H1 (cell line): ENCODE measurements around the gene BCAS1. TPM values are rescaled to one million over a fixed set of nuclear protein-coding genes. Genes with fewer than 3 reads are reported as not detected.

Experiments
- CTCF ChIA-PET: fragments of 300-600 bp; sonication (Branson Sonifier 250); formaldehyde crosslinking; loops from one replicate; lab custom pipeline; 2021; ENCODE audit not compliant: partially characterized antibody; lab: Charles Lee
- POLR2A ChIA-PET: fragments of 300-600 bp; sonication (Branson Sonifier 250); formaldehyde crosslinking; loops from one replicate; lab custom pipeline; 2021; ENCODE audit warnings: inconsistent platforms; ENCODE audit not compliant: partially characterized antibody; lab: Charles Lee
- DNase-seq, 2 experiments: peaks; one replicate each; pipeline versions ENCODE4 v3.0.0 to v3.0.0-alpha.2; 2010 to 2022; ENCODE audit warnings: low spot score in 2 of 2, low read depth in 1 of 2, mixed read lengths in 1 of 2
- FAIRE-seq: peaks from 2 replicates; lab custom pipeline; 2011; peaks lifted over from hg19 to GRCh38; lab: Jason Lieb, UNC
- H2AFZ ChIP-seq: 2 replicates; pipeline ENCODE4 v1.8.1; 2012; ENCODE audit warnings: low read length, inconsistent platforms
- H2AK5ac ChIP-seq: 2 replicates; pipeline ENCODE4 v1.6.1; 2013; ENCODE audit warnings: low read depth, low read length
- H2BK120ac ChIP-seq: replicated peaks from 2 replicates; pipeline ENCODE3; 2013; ENCODE audit warnings: low read depth, low read length, inconsistent platforms
- H2BK12ac ChIP-seq: 2 replicates; pipeline ENCODE4 v1.6.1; 2013; ENCODE audit warnings: low read depth, low read length
- H2BK15ac ChIP-seq: 2 replicates; pipeline ENCODE4 v1.6.1; 2013; ENCODE audit warnings: low read length
- H2BK20ac ChIP-seq: 2 replicates; pipeline ENCODE4 v1.6.1; 2013; ENCODE audit warnings: low read length
- H2BK5ac ChIP-seq: 2 replicates; pipeline ENCODE4 v1.6.1; 2013; ENCODE audit warnings: low read depth, low read length
- H3K14ac ChIP-seq: 2 replicates; pipeline ENCODE4 v1.6.1; 2013; ENCODE audit warnings: inconsistent platforms; ENCODE audit not compliant: insufficient read length
- H3K18ac ChIP-seq: 2 replicates; pipeline ENCODE4 v1.6.1; 2013; ENCODE audit warnings: low read length; ENCODE audit errors: extremely low read depth
- H3K23ac ChIP-seq: 2 replicates; pipeline ENCODE4 v1.6.1; 2013; ENCODE audit warnings: inconsistent platforms; ENCODE audit not compliant: insufficient read length
- H3K23me2 ChIP-seq: 2 replicates; pipeline ENCODE4 v1.6.1; 2013; ENCODE audit warnings: low read depth, low read length
- H3K27ac ChIP-seq: 2 replicates; pipeline ENCODE4 v1.6.1; 2011; ENCODE audit warnings: low read depth, low read length, inconsistent platforms
- H3K27me3 ChIP-seq, 4 experiments: replicated peaks in 1 of 4; 1 replicate in 1 of 4; 2 replicates in 3 of 4; pipeline versions ENCODE4 v1.6.1 to v1.8.1; 2011 to 2013; ENCODE audit warnings: low read length in 3 of 4, mild to moderate bottlenecking in 3 of 4, inconsistent platforms in 2 of 4, mixed read lengths in 2 of 4, moderate library complexity in 1 of 4; ENCODE audit not compliant: control insufficient read depth in 3 of 4, insufficient read depth in 3 of 4; ENCODE audit errors: extremely low read depth in 1 of 4
- H3K36me3 ChIP-seq, 4 experiments: 2 replicates each; pipeline versions ENCODE4 v1.6.1 to v1.8.1; 2011 to 2013; ENCODE audit warnings: mild to moderate bottlenecking in 4 of 4, low read length in 3 of 4, moderate library complexity in 2 of 4, control low read depth in 1 of 4, inconsistent platforms in 1 of 4; ENCODE audit not compliant: insufficient read depth in 4 of 4, control insufficient read depth in 2 of 4
- H3K4ac ChIP-seq: replicated peaks from 2 replicates; pipeline ENCODE3; 2013; ENCODE audit warnings: low read length, low read depth, mixed read lengths, inconsistent platforms; ENCODE audit not compliant: insufficient read length
- H3K4me1 ChIP-seq, 4 experiments: replicated peaks in 1 of 4; 1 replicate in 1 of 4; 2 replicates in 3 of 4; pipeline versions ENCODE4 v1.6.1 to v1.8.1; 2011 to 2013; ENCODE audit warnings: low read length in 3 of 4, inconsistent platforms in 2 of 4, mixed read lengths in 1 of 4; ENCODE audit not compliant: insufficient read depth in 4 of 4, control insufficient read depth in 3 of 4
- H3K4me2 ChIP-seq, 2 experiments: 2 replicates each; pipeline versions ENCODE4 v1.6.1 to v1.8.1; 2011 to 2013; ENCODE audit warnings: low read depth in 2 of 2, low read length in 2 of 2, control low read depth in 1 of 2, inconsistent platforms in 1 of 2, mild to moderate bottlenecking in 1 of 2; ENCODE audit not compliant: insufficient read depth in 1 of 2
- H3K4me3 ChIP-seq, 4 experiments: fragments of 200-600, 300-600 bp in 1 of 4; sonication (generic), shearing (Covaris generic), sonication (Bioruptor Twin) in 1 of 4; 2 replicates each; pipeline versions ENCODE4 v1.5.1 to v1.8.1; 2011 to 2016; ENCODE audit warnings: low read length in 4 of 4, low read depth in 3 of 4, control low read depth in 2 of 4, inconsistent platforms in 2 of 4, mild to moderate bottlenecking in 2 of 4, mixed read lengths in 1 of 4, moderate library complexity in 1 of 4; ENCODE audit not compliant: insufficient read depth in 2 of 4; ENCODE audit errors: extremely low read depth in 1 of 4
- H3K56ac ChIP-seq: replicated peaks from 2 replicates; pipeline ENCODE3; 2013; ENCODE audit warnings: low read depth, mild to moderate bottlenecking, mixed read lengths, low read length, inconsistent platforms; ENCODE audit not compliant: insufficient read length
- H3K79me1 ChIP-seq: 2 replicates; pipeline ENCODE4 v1.6.1; 2013; ENCODE audit warnings: low read depth, low read length, control low read depth
- H3K79me2 ChIP-seq, 2 experiments: 2 replicates each; pipeline versions ENCODE4 v1.6.1 to v1.8.1; 2012 to 2013; ENCODE audit warnings: low read length in 2 of 2, mild to moderate bottlenecking in 2 of 2, inconsistent platforms in 1 of 2; ENCODE audit not compliant: insufficient read depth in 2 of 2, control insufficient read depth in 1 of 2
- H3K9ac ChIP-seq, 4 experiments: replicated peaks in 1 of 4; 1 replicate in 1 of 4; 2 replicates in 3 of 4; pipeline versions ENCODE4 v1.6.1 to v1.8.1; 2011 to 2013; ENCODE audit warnings: low read depth in 3 of 4, low read length in 3 of 4, control low read depth in 2 of 4, mild to moderate bottlenecking in 2 of 4, moderate library complexity in 2 of 4, inconsistent platforms in 1 of 4; ENCODE audit errors: extremely low read depth in 1 of 4
- H3K9me3 ChIP-seq, 2 experiments: 2 replicates each; pipeline versions ENCODE4 v1.6.1 to v1.8.1; 2012 to 2013; ENCODE audit warnings: mild to moderate bottlenecking in 2 of 2, moderate library complexity in 2 of 2, control low read depth in 1 of 2, inconsistent platforms in 1 of 2, low read depth in 1 of 2, low read length in 1 of 2, mixed read lengths in 1 of 2; ENCODE audit not compliant: insufficient read depth in 2 of 2
- H4K20me1 ChIP-seq, 2 experiments: replicated peaks in 1 of 2; 2 replicates each; pipeline versions ENCODE3 to v1.8.1; 2011 to 2013; ENCODE audit warnings: inconsistent platforms in 2 of 2, low read length in 2 of 2, mild to moderate bottlenecking in 1 of 2; ENCODE audit not compliant: insufficient read depth in 2 of 2, control insufficient read depth in 1 of 2
- H4K5ac ChIP-seq: 2 replicates; pipeline ENCODE4 v1.6.1; 2013; ENCODE audit warnings: low read length, low read depth, mixed read lengths, inconsistent platforms; ENCODE audit not compliant: insufficient read length
- H4K8ac ChIP-seq: 2 replicates; pipeline ENCODE4 v1.8.0; 2013; ENCODE audit warnings: mild to moderate bottlenecking, moderate library complexity, low read length, inconsistent platforms; ENCODE audit not compliant: insufficient read depth; ENCODE audit errors: extremely low read depth
- H4K91ac ChIP-seq: replicated peaks from 2 replicates; pipeline ENCODE3; 2013; ENCODE audit warnings: low read length, mixed read lengths, inconsistent platforms; ENCODE audit not compliant: insufficient read length
- ASH2L ChIP-seq: fragments of 200-600, 300-600 bp; sonication (generic); IDR thresholded peaks from one replicate; pipeline ENCODE4 v1.7.1; 2017; ENCODE audit warnings: low read length
- ATF2 ChIP-seq: IDR thresholded peaks from 2 replicates; pipeline ENCODE4 v1.6.1; 2012; ENCODE audit warnings: low read length, inconsistent platforms
- ATF3 ChIP-seq: IDR thresholded peaks from 2 replicates; pipeline ENCODE4 v1.6.1; 2011; ENCODE audit warnings: low read depth, mild to moderate bottlenecking, low read length; ENCODE audit not compliant: insufficient read depth
- E2F6 ChIP-seq: IDR thresholded peaks from 2 replicates; pipeline ENCODE4 v1.6.1; 2012; ENCODE audit warnings: inconsistent platforms
- FOSL1 ChIP-seq: IDR thresholded peaks from 2 replicates; pipeline ENCODE4 v1.6.1; 2011; ENCODE audit warnings: mild to moderate bottlenecking, low read depth, low read length, moderate library complexity; ENCODE audit not compliant: insufficient read depth
- MAX ChIP-seq: IDR thresholded peaks from 2 replicates; pipeline ENCODE4 v1.6.1; 2012; ENCODE audit warnings: inconsistent platforms
- RFX5 ChIP-seq: IDR thresholded peaks from 2 replicates; pipeline ENCODE4 v1.6.1; 2011; ENCODE audit warnings: low read depth, low read length, improper control_type of control experiment, borderline replicate concordance
- SIN3A ChIP-seq, 2 experiments: IDR thresholded peaks in 1 of 2; conservative IDR thresholded peaks in 1 of 2; 2 replicates each; pipeline ENCODE4 v1.6.1; 2011 to 2012; ENCODE audit warnings: low read length in 2 of 2, improper control_type of control experiment in 1 of 2, low read depth in 1 of 2, mild to moderate bottlenecking in 1 of 2
- TEAD4 ChIP-seq: IDR thresholded peaks from 2 replicates; pipeline ENCODE4 v1.6.1; 2012; ENCODE audit warnings: low read depth, low read length, inconsistent platforms, mixed read lengths
- WGBS, 2 experiments: shearing (Covaris generic) in 1 of 2; methylation state at CpG; one replicate each; pipeline versions ENCODE4 v1.1.6 to v1.1.7; 2013 to 2015; ENCODE audit warnings: low lambda C conversion rate in 2 of 2, mixed read lengths in 2 of 2, inconsistent platforms in 1 of 2, low coverage in 1 of 2, missing lambda C conversion rate in 1 of 2; ENCODE audit not compliant: insufficient replicate concordance in 2 of 2, insufficient coverage in 1 of 2, insufficient read length in 1 of 2; ENCODE audit errors: extremely low coverage in 1 of 2, missing lambda C conversion rate in 1 of 2; 5-methylcytosine and 5-hydroxymethylcytosine counted together
- polyA plus RNA-seq, 7 experiments: library from polyadenylated mRNA; depleted of rRNA in 3 of 7; stranded (reverse) in 5 of 7; unstranded in 2 of 7; fragments of >200 nt in 5 of 7; fragments of 200-250 nt in 2 of 7; gene quantifications; 1 replicate in 5 of 7; 2 replicates in 1 of 7; 4 replicates in 1 of 7; pipeline versions ENCODE4 v1.2.1 to v1.2.3, GENCODE V29; 2011 to 2013; ENCODE audit warnings: missing spikeins in 2 of 7, mixed read lengths in 2 of 7
- total RNA-seq: library from RNA; stranded (reverse); fragmentation: NEBNext Ultra II Directional; extraction: Animal tissue kit (Norgen Biotek cat#: 25700); gene quantifications from 2 replicates; pipeline ENCODE4 v1.2.1, GENCODE V29; 2021

BCAS1 gene
- total and polyA plus RNA-seq, 2 of the 8 experiments (the other 6 are each of a cell fraction or from before 2014, with no cell fraction given) = 0.06 to 0.19 TPM

GRCh38 chr20:54100563-54100962 lies 30.2 kb upstream of the BCAS1 start:
- H2BK20ac ChIP-seq = no peak overlapping the region
- no peak for TF ChIP-seq MAX
- TF ChIP-seq FOSL1 = no peak
- no peak for TF ChIP-seq TEAD4
- no peak for TF ChIP-seq ASH2L
- TF ChIP-seq SIN3A (conservative IDR thresholded peaks at IDR 0.05 in 1 of 2, IDR thresholded peaks at IDR 0.05 in 1 of 2; ENCODE audit: low read depth in 1 of 2, low read length in 2 of 2) = no peak
- TF ChIP-seq ATF2 = no peak
- no peak for TF ChIP-seq E2F6
- no peak for TF ChIP-seq ATF3
- no peak for TF ChIP-seq RFX5

More at GRCh38 chr20:54100563-54100962, 30.2 kb upstream of the BCAS1 start:
- H3K9me3 ChIP-seq = no peaks in the 10 kb centered on the region
- no peak overlapping the region for H3K4me3 ChIP-seq
- CTCF ChIA-PET = interaction anchor here (1.3 to 19.2 kb wide), 5 partner anchors 7 to 547 kb away, joined by 3 to 591 read pairs (median 9); partner anchors contain the start of gene PFDN4
- no peak overlapping the region for H3K18ac ChIP-seq
- FAIRE-seq (no peak), DNase-seq (no peak)
- no peak overlapping the region for H2BK12ac ChIP-seq
- no peak overlapping the region for H4K5ac ChIP-seq
- POLR2A ChIA-PET = no interaction called here
- H3K23ac ChIP-seq = no peak overlapping the region
- no peaks in the 10 kb centered on the region for H3K79me2 ChIP-seq
- no peak overlapping the region for H3K9ac ChIP-seq
- H2BK120ac ChIP-seq = no peak overlapping the region
- no peak overlapping the region for H2BK15ac ChIP-seq
- H3K27me3 ChIP-seq = peaks cover 0 to 1% (median 0%) of the 10 kb centered on the region in 4 experiments; a peak in 1 of 7 replicates
- H2AK5ac ChIP-seq = no peak overlapping the region
- H4K91ac ChIP-seq = no peak overlapping the region
- no peaks in the 10 kb centered on the region for H3K36me3 ChIP-seq
- no peaks in the 10 kb centered on the region for H3K79me1 ChIP-seq
- peaks cover 0 to 2% (median 0%) of the 10 kb centered on the region in 4 experiments; a peak in 1 of 7 replicates for H3K4me1 ChIP-seq
- no peak overlapping the region for H2BK5ac ChIP-seq
- no peak overlapping the region for H4K8ac ChIP-seq
- WGBS, 2 experiments = 89% methylated on average over 2 of the region's 2 CpGs; no CpG with 5 or more reads in 1 of the 2 experiments
- no peak overlapping the region for H2AFZ ChIP-seq
- H3K14ac ChIP-seq = no peak overlapping the region
- H3K4ac ChIP-seq = no peak overlapping the region
- no peaks in the 10 kb centered on the region for H4K20me1 ChIP-seq
- H3K23me2 ChIP-seq = no peaks in the 10 kb centered on the region
- no peak overlapping the region for H3K4me2 ChIP-seq
- H3K27ac ChIP-seq = no peak overlapping the region
- no peak overlapping the region for H3K56ac ChIP-seq
